GM19395 (cell line): ENCODE results near the gene CYP2C18.
"Not testable (repeated sequence)": the region's sequence is repeated elsewhere in the genome, so short reads cannot be mapped to it uniquely, and the experiment has no call there.

Source experiments
- ATAC-seq: cut with Tn5 transposase; IDR thresholded peaks from one replicate; pipeline ENCODE4 v1.9.1; 2021; ENCODE audit warnings: mild to moderate bottlenecking, moderate library complexity; ENCODE audit not compliant: unreplicated experiment

CYP2C18 gene

GRCh38 chr10:94738588-94738987 lies 55.1 kb downstream of the CYP2C18 start:
- no peak for ATAC-seq

GRCh38 chr10:94747137-94747536 lies 63.6 kb downstream of the CYP2C18 start:
- ATAC-seq, result no peak

DNA sequence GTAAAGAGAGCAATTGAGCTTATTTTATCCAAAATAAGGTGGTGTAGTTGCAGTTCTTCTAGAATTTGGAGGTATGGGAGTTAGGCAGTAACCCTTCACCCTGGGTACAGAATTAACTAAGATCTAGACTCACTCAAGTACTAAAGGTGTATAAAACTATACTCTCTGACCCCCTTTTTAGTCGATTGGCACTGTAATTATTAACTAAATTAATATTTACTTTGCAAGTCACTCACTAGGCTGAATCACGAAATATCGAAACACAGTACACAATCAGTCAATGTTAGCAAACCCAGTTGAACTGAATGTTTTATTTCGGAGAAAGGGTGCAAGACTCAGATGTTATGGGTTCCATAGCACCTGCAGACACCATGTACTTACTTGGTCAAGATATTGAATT lies 64.3 kb downstream of the CYP2C18 start:
- ATAC-seq, result no peak

GRCh38 chr10:94757916-94758315 lies 74.4 kb downstream of the CYP2C18 start:
- no peak for ATAC-seq

- ATAC-seq, result no peak
These were observed 77.2 kb downstream of the CYP2C18 start for GRCh38 chr10:94760586-94761178.

GRCh38 chr10:94762393-94762792 lies 78.9 kb downstream of the CYP2C18 start, which contains the start of gene CYP2C19:
TSS of gene CYP2C19 (plus strand) at chr10:94762681. CDS start at chr10:94762706, 25 bp downstream.
- no peak for ATAC-seq

- not testable (repeated sequence) for ATAC-seq
These were observed 91.9 kb downstream of the CYP2C18 start for GRCh38 chr10:94775425-94775824.

DNA sequence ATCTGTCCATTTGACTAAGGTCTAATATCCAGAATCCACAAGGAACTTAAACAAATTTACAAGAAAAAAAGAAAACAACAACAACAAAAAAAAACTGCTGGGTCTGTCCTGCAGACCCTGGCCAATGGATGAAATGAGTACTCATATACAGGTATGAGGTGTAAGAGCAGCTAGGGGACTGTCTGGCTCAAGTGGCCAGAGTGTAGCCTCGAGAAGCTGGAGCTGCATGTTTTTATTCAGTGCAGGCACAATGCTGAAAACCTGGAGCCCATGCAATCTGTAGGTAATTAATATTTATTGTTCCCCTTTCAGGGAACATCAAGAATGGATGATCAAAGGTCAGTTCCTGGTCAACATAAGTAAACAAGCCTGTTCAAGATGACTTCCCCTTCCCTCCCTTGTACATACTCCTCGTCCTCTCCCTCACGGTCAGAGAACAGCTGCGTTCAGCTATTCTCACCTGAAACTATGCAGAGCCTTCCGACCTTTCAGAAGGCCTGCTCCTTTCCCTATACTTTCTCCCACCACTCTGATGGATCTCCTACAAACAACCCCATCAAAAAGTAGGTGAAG lies 94.4 kb downstream of the CYP2C18 start:
- ATAC-seq, result no peak

- no peak for ATAC-seq
These were observed 97.3 kb downstream of the CYP2C18 start for GRCh38 chr10:94780844-94781243.

GRCh38 chr10:94784256-94784655 lies 100.7 kb downstream of the CYP2C18 start:
- no peak for ATAC-seq

- ATAC-seq, result no peak
These were observed 101.7 kb downstream of the CYP2C18 start for GRCh38 chr10:94785211-94785610.
